Naive thymus-derived CD4-positive, alpha-beta T cell (primary cell): ENCODE measurements around the gene NME7. TPM values are rescaled to one million over a fixed set of nuclear protein-coding genes. Genes with fewer than 3 reads are reported as not detected.

Experiments
- ATAC-seq: fragments of 150-1000 bp; cut with Tn5 transposase; 2 replicates; pipeline ENCODE4 v1.10.0; 2021; ENCODE audit warnings: mild to moderate bottlenecking, moderate library complexity
- CTCF ChIA-PET: fragments of 350-600 bp; sonication (Branson Sonifier 250); formaldehyde crosslinking; loops from one replicate; lab custom pipeline; 2021; ENCODE audit warnings: antibody characterized with exemption; lab: Charles Lee
- POLR2A ChIA-PET: fragments of 350-600 bp; sonication (Branson Sonifier 250); formaldehyde crosslinking; loops from one replicate; lab custom pipeline; 2021; ENCODE audit warnings: antibody characterized with exemption, inconsistent platforms; lab: Charles Lee
- DNase-seq, 9 donors: peaks; one replicate each; pipeline versions ENCODE4 v3.0.0 to v3.0.0-alpha.2; 2020 to 2022; ENCODE audit warnings: mixed read lengths in 1 of 9
- H3K27ac ChIP-seq: one replicate; pipeline ENCODE4 v1.7.0; 2013; ENCODE audit warnings: mild to moderate bottlenecking, low read depth, low read length, moderate library complexity
- H3K27me3 ChIP-seq, 2 donors: one replicate each; pipeline ENCODE4 v1.7.0; 2013; ENCODE audit warnings: low read length in 2 of 2, mild to moderate bottlenecking in 2 of 2, moderate library complexity in 2 of 2; ENCODE audit not compliant: control insufficient read depth in 2 of 2, insufficient read depth in 2 of 2
- H3K36me3 ChIP-seq, 3 experiments: 1 replicate in 2 of 3; 2 replicates in 1 of 3; pipeline ENCODE4 v1.7.0; 2013; ENCODE audit warnings: low read length in 3 of 3, mild to moderate bottlenecking in 3 of 3, moderate library complexity in 1 of 3; ENCODE audit not compliant: insufficient read depth in 3 of 3, control insufficient read depth in 2 of 3
- H3K4me1 ChIP-seq, 2 donors: one replicate each; pipeline ENCODE4 v1.7.0; 2013; ENCODE audit warnings: low read length in 2 of 2, mild to moderate bottlenecking in 2 of 2, moderate library complexity in 1 of 2; ENCODE audit not compliant: control insufficient read depth in 2 of 2, insufficient read depth in 2 of 2
- H3K4me3 ChIP-seq: 2 replicates; pipeline ENCODE4 v1.7.0; 2013; ENCODE audit warnings: mild to moderate bottlenecking, low read length
- H3K9me3 ChIP-seq, 3 experiments: 1 replicate in 2 of 3; 2 replicates in 1 of 3; pipeline ENCODE4 v1.7.0; 2013; ENCODE audit warnings: low read length in 3 of 3; ENCODE audit not compliant: control insufficient read depth in 2 of 3
- H3K27ac Mint-ChIP-seq, 9 donors: one replicate each; pipeline ENCODE4 v1.8.0; 2020 to 2022; ENCODE audit warnings: mixed read lengths in 9 of 9, mild to moderate bottlenecking in 8 of 9, moderate library complexity in 5 of 9, inconsistent platforms in 2 of 9
- H3K27me3 Mint-ChIP-seq, 5 donors: one replicate each; pipeline ENCODE4 v1.8.0; 2021 to 2022; ENCODE audit warnings: mixed read lengths in 5 of 5, mild to moderate bottlenecking in 1 of 5
- H3K36me3 Mint-ChIP-seq, 5 donors: one replicate each; pipeline ENCODE4 v1.8.0; 2020 to 2022; ENCODE audit warnings: mixed read lengths in 5 of 5, mild to moderate bottlenecking in 3 of 5, inconsistent platforms in 1 of 5
- H3K4me1 Mint-ChIP-seq, 7 donors: one replicate each; pipeline ENCODE4 v1.8.0; 2020 to 2022; ENCODE audit warnings: mixed read lengths in 7 of 7, mild to moderate bottlenecking in 3 of 7, inconsistent platforms in 1 of 7
- H3K4me3 Mint-ChIP-seq, 10 donors: one replicate each; pipeline ENCODE4 v1.8.0; 2020 to 2022; ENCODE audit warnings: mild to moderate bottlenecking in 10 of 10, mixed read lengths in 10 of 10, moderate library complexity in 6 of 10, inconsistent platforms in 2 of 10
- H3K9me3 Mint-ChIP-seq, 11 donors: one replicate each; pipeline ENCODE4 v1.8.0; 2020 to 2022; ENCODE audit warnings: mixed read lengths in 11 of 11, mild to moderate bottlenecking in 4 of 11, inconsistent platforms in 1 of 11, moderate library complexity in 1 of 11
- intact Hi-C, 2 donors: fragments of 100-400 bp; cut with micrococcal nuclease; formaldehyde crosslinking; loops; one replicate each; pipeline ENCODE4 v1.15.1; 2023
- polyA plus RNA-seq, 2 donors: library from polyadenylated mRNA; unstranded; fragments of 300-500 nt; fragmentation: Illumina TruSeq; gene quantifications; one replicate each; pipeline ENCODE4 v1.2.3, GENCODE V29; 2021
- total RNA-seq, 6 experiments: library from RNA in 5 of 6; stranded (reverse) in 5 of 6; gene quantifications; 1 replicate in 5 of 6; 2 replicates in 1 of 6; pipeline ENCODE4 v1.2.3 and lab custom pipeline; 2021 to 2026

Gene NME7
- total and polyA plus RNA-seq, 7 experiments from 2014 or later = 8.6 to 18.6 (median 12.9) TPM

DNA sequence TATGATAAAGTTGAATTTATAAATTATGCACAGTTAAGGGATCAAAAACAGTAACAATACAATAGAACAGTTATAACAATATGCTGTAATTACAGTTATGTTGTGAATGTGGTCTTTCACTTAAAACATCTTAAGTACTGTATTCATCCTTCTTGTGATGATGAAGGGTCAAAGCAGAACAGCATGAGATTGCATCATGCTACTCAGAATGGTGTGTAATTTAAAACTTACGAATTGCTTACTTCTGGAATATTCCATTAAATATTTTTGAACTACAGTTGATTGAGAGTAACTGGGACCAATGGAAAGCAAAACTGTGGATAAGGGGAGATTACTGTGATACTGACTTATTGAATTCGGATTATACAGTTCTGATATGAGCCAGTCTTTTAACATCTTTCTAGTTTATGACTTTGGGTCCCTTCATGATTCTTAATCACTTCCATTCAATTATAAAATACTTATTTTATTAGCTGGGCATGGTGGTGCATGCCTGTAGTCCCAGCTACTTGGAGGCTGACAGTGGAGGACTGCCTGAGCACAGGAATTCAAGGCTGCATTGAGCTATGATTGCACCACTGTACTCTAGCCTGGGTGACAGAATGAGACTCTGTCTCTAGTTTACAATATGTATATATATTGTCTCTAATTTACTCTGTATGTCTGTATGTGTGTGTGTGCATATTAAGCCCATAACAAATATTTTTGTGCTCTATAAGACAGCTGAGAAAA lies 217.9 kb downstream of the NME7 start:
- intact Hi-C loops = no loop called here
- H3K36me3 Mint-ChIP-seq = peaks cover 0 to 9% (median 8%) of the 10 kb centered on the region in 5 donors
- H3K4me3 Mint-ChIP-seq = no peak overlapping the region
- ChIA-PET CTCF (no interaction called here), POLR2A (no interaction called here)
- Histone ChIP-seq H3K27me3 (no peaks in the 10 kb centered on the region), H3K4me3 (no peak overlapping the region), H3K9me3 (no peaks in the 10 kb centered on the region), H3K27ac (no peak overlapping the region), H3K4me1 (no peaks in the 10 kb centered on the region), H3K36me3 (no peaks in the 10 kb centered on the region)
- DNase-seq (no peak), ATAC-seq (no peak)
- H3K27ac Mint-ChIP-seq = no peak overlapping the region
- no peaks in the 10 kb centered on the region for H3K27me3 Mint-ChIP-seq
- no peaks in the 10 kb centered on the region for H3K4me1 Mint-ChIP-seq
- no peaks in the 10 kb centered on the region for H3K9me3 Mint-ChIP-seq

DNA sequence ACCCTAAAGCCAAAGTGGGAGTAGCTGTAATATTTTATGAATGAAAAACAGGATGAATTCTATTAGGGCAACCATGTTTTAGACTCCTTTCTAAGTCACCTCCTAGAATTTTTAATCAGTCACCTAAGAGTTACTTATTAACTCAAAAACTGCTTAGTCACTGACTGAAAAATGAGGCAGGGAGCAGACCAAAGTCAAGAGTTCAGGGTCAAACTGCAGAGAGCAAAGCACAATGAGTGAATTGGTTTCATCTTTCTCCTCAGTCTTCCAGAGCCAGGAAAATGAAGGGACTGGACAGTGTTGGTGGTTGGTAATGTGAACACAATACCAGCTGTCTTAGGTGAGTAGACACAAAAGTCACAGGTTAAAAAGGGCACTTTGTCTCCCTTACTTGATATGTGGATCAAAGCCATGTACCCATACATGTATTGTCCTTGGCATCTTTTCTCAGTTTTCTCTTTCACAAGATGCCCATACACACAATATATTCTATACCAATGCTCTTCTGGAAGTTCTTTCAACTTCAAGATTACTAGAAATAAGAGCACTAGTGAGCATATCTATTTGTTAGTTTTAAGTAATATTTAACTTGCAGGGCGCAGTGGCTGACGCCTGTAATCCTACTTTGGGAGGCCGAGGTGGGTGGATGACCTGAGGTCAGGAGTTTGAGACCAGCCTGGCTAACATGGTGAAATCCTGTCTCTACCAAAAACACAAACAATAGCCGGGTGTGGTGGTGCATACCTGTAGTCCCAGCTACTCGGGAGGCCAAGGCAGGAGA lies 218.9 kb downstream of the NME7 start:
- DNase-seq = no peak
- Mint-ChIP-seq H3K27me3 (no peaks in the 10 kb centered on the region), H3K27ac (no peak overlapping the region), H3K36me3 (peaks cover 0 to 9% (median 6%) of the 10 kb centered on the region in 5 donors), H3K4me1 (no peaks in the 10 kb centered on the region), H3K4me3 (no peak overlapping the region), H3K9me3 (no peaks in the 10 kb centered on the region)
- ATAC-seq = no peak
- POLR2A ChIA-PET = no interaction called here
- CTCF ChIA-PET = no interaction called here
- Histone ChIP-seq H3K9me3 (no peaks in the 10 kb centered on the region), H3K4me3 (no peak overlapping the region), H3K36me3 (no peaks in the 10 kb centered on the region), H3K27ac (no peak overlapping the region), H3K27me3 (no peaks in the 10 kb centered on the region), H3K4me1 (no peaks in the 10 kb centered on the region)
- intact Hi-C loops = no loop called here

DNA sequence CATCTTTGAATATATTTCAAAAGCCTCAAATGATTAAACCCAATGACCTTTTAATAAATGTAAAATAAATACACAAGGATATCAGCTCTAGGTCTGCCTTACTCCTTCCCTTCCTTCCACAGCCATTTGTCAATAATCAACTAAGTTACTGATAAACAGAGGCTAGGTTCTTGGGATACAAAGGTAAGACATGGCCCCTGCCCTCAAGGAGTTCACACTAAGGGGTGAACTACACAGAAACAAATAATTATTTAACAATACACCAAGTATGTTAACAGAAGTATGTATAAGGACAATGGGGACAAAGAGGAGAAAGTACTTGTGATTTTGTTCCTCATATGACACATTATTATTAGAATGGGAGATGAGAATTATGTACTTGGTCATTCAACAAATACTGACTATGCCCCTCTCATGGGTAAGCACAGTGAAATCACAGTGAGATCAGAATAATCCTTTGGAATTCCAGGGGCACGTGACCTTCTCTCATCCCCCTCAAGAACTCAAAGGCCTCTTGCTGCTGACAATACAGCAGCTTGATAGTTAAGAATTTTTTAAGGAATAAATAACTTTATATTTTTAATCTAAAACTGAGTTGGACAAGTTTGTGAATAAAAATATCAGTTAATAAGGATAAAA lies 220.9 kb downstream of the NME7 start:
- Histone ChIP-seq H3K9me3 (no peaks in the 10 kb centered on the region), H3K36me3 (no peaks in the 10 kb centered on the region), H3K27me3 (no peaks in the 10 kb centered on the region), H3K4me1 (no peaks in the 10 kb centered on the region), H3K27ac (no peak overlapping the region), H3K4me3 (no peak overlapping the region)
- Mint-ChIP-seq H3K27me3 (no peaks in the 10 kb centered on the region), H3K4me1 (peaks cover 0 to 3% (median 0%) of the 10 kb centered on the region in 7 donors), H3K4me3 (no peak overlapping the region), H3K9me3 (no peaks in the 10 kb centered on the region), H3K36me3 (peaks cover 0 to 9% (median 0%) of the 10 kb centered on the region in 5 donors), H3K27ac (no peak overlapping the region)
- no peak for DNase-seq
- no peak for ATAC-seq
- CTCF ChIA-PET = no interaction called here
- intact Hi-C loops = no loop called here
- POLR2A ChIA-PET = no interaction called here

DNA sequence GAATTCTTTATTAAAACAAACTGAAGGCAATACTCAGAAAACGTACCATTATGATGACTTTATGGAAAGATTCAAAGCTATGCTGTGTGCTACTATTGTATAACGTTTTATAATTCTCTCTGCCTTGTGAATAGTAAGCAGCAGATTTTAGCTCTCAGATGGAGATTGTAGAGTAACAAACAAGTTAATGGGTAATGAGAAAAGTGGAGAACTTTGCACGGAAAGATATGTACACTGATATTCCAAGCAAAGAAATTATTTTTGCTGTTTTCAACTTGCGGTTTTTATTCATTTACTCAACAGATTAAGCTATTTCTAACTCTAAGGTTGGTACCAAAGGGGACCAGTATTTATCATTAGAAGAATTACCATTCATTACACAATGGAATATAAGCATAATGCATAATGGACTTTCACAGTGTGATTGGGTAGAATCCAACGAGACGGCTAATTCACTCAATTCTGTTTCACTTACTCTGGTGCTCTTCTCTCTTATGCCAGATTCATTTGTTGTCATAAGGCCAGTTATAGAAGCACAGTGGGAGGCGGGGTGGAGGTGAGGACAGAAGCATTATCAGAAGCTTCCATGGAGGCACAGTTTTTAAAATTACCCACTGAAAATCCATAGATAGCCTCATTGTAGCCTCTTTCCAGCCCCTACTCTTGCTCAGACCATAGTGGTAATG lies 222.5 kb downstream of the NME7 start:
- H3K27me3 ChIP-seq = no peaks in the 10 kb centered on the region
- Mint-ChIP-seq H3K27ac (no peak overlapping the region), H3K4me3 (no peak overlapping the region), H3K27me3 (no peaks in the 10 kb centered on the region), H3K9me3 (no peaks in the 10 kb centered on the region), H3K4me1 (peaks cover 0 to 3% (median 0%) of the 10 kb centered on the region in 7 donors), H3K36me3 (peaks cover 0 to 9% (median 2%) of the 10 kb centered on the region in 5 donors)
- intact Hi-C loops = no loop called here
- DNase-seq = no peak
- ATAC-seq = no peak
- no peaks in the 10 kb centered on the region for H3K36me3 ChIP-seq
- ChIA-PET POLR2A (no interaction called here), CTCF (no interaction called here)
- H3K27ac ChIP-seq = no peak overlapping the region
- no peaks in the 10 kb centered on the region for H3K9me3 ChIP-seq
- H3K4me1 ChIP-seq = no peaks in the 10 kb centered on the region
- H3K4me3 ChIP-seq = no peak overlapping the region

DNA sequence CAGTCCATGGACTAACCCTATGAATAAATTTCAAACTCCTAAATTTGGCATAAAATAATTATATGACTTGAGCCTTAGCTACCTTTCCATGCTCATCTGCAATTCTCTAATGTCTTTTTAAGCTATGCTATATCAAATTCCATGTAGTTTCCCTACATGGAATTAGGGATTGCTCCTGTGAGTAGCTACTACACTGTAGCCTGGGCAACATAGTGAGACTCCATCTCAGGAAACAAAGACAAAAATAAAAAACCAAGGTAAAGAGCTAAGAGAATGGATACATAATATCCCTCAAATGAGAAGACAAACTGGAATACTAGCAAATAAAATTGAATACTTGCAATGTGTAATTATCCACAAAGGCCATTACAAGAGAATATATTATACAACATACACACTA lies 223.6 kb downstream of the NME7 start:
- peaks cover 0 to 8% (median 0%) of the 10 kb centered on the region in 7 donors for H3K4me1 Mint-ChIP-seq
- no peak overlapping the region for H3K27ac Mint-ChIP-seq
- ChIA-PET POLR2A (no interaction called here), CTCF (no interaction called here)
- peaks cover 0 to 9% (median 2%) of the 10 kb centered on the region in 5 donors for H3K36me3 Mint-ChIP-seq
- H3K36me3 ChIP-seq = no peaks in the 10 kb centered on the region
- no peak for DNase-seq
- no peaks in the 10 kb centered on the region for H3K27me3 ChIP-seq
- H3K4me3 Mint-ChIP-seq = no peak overlapping the region
- no peaks in the 10 kb centered on the region for H3K9me3 ChIP-seq
- no peaks in the 10 kb centered on the region for H3K4me1 ChIP-seq
- H3K9me3 Mint-ChIP-seq = no peaks in the 10 kb centered on the region
- no peaks in the 10 kb centered on the region for H3K27me3 Mint-ChIP-seq
- H3K4me3 ChIP-seq = no peak overlapping the region
- intact Hi-C loops = no loop called here
- H3K27ac ChIP-seq = no peak overlapping the region
- ATAC-seq = no peak

DNA sequence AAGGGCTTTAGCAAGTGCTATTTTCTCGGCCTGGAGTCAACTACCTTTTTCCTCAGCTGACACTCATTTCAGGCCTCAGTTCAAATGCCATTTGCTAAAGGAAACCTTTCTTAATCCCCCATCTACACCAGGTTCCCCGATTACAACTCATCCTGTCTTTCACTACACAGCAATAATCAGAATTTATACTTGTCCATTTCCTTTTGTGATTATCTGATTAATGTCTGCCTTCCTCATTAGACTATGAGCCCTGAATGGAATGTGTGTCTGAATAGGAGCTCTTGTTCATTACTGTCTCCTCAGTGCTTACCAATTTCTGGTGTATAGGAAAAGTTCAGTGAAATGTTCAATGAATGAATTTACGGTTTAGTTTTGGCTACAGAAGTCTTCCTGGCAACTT lies 224.3 kb downstream of the NME7 start:
- Histone ChIP-seq H3K4me3 (no peak overlapping the region), H3K27me3 (no peaks in the 10 kb centered on the region), H3K9me3 (no peaks in the 10 kb centered on the region), H3K27ac (no peak overlapping the region), H3K4me1 (no peaks in the 10 kb centered on the region), H3K36me3 (no peaks in the 10 kb centered on the region)
- DNase-seq (no peak), ATAC-seq (no peak)
- Mint-ChIP-seq H3K4me1 (peaks cover 0 to 12% (median 0%) of the 10 kb centered on the region in 7 donors), H3K9me3 (no peaks in the 10 kb centered on the region), H3K4me3 (no peak overlapping the region), H3K27ac (no peak overlapping the region), H3K27me3 (no peaks in the 10 kb centered on the region), H3K36me3 (peaks cover 0 to 9% (median 5%) of the 10 kb centered on the region in 5 donors)
- CTCF ChIA-PET = no interaction called here
- intact Hi-C loops = no loop called here
- POLR2A ChIA-PET = interaction anchor here (0.5 kb wide), 1 partner anchor 1039 kb away, joined by 3 read pairs; no protein-coding TSS in a partner anchor
